NCI-H2081 treated with DMSO at 0.1 percent for 48 hours (cell line): ENCODE measurements around the gene PLA2R1.

ENCODE experiments used
- DNase-seq: peaks from one replicate; lab custom pipeline; 2025; lab: John Stamatoyannopoulos, UW

The PLA2R1 gene

GRCh38 chr2:160029270-160029628 lies 33.2 kb downstream of the PLA2R1 start:
- no peak for DNase-seq

- DNase-seq = no peak
Measured at GRCh38 chr2:160028431-160029269, 33.8 kb downstream of the PLA2R1 start.

- no peak for DNase-seq
Measured at GRCh38 chr2:160022162-160022561, 40.3 kb downstream of the PLA2R1 start.

GRCh38 chr2:160019374-160020090 lies 42.9 kb downstream of the PLA2R1 start:
- no peak for DNase-seq

DNA sequence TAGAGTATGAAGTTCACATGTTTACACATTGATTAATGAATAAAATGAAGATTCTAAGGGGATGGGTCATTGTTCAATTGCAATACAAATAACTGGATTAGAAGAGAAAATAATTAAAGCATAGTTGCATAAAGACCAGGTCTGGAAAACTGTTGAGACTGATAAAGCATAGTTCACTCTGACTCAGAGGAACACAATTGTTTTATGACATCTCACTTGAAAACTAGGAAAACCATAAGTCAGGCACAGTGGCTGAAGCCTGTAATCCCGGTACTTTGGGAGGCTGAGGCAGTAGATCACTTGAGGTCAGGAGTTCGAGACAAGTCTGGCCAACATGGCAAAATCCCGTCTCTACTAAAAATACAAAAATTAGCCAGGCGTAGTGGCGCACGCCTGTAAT lies 46.7 kb downstream of the PLA2R1 start:
- DNase-seq = no peak

GRCh38 chr2:160014227-160014626 lies 48.2 kb downstream of the PLA2R1 start:
- DNase-seq = no peak

DNA sequence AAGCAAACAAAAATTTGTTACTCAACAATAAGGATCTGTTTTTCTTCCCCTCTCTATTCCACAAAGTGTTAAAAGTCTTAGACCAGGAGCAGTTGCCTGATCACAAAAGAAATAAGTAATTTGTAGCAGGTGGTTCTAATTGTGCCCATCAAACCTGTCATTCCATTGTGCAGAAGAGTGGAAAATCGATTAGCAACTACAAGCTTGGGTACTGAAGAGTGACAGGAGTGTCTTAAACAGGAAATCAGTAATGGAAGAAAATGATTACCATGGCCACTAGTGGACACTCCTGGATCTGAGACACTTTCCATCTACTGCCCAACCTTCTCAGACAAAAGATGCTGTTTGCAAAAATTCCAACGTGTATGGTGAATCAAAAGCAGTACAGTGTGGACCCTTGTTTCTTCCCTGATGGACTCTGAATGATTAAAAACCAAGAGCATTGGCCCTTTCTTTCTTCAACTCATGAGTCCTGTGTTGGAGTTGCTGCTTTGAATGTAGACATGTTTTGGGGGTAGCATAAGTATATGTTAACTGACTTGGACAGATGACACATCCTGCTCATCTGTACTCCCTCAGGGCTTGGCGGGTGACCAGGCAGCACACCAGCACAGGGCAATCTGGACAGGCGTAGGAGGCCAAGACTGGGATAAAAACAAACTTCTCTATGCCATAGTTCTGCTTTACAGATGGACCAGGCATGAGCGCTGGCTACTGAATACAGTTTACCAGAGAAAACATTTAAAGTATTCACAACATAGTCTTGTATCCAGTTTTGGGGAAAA lies 51.9 kb downstream of the PLA2R1 start:
- no peak for DNase-seq

GRCh38 chr2:160007111-160007510 lies 55.3 kb downstream of the PLA2R1 start:
- DNase-seq = no peak

DNA sequence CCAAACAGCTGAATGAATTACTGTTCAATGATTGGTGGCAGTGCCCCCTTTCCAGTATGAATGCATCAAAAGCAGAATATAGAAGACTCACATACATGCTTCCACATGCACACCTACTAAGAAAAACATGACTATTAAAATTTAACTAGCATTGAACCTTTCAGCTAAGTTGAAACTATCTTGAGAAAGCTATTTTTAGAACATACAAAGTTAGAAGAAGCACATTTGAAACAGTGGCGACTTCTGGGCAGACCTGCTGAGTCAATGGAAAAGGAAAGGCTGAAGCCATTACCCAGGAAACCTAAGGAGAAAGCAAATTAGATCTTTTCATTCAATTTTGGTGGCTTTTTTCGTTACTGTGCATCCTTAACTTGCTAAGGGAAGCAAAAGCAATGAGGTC lies 55.9 kb downstream of the PLA2R1 start:
- no peak for DNase-seq

GRCh38 chr2:160005908-160006307 lies 56.5 kb downstream of the PLA2R1 start:
- DNase-seq = no peak

GRCh38 chr2:160005476-160005875 lies 56.9 kb downstream of the PLA2R1 start:
- no peak for DNase-seq

GRCh38 chr2:159998961-159999360 lies 63.5 kb downstream of the PLA2R1 start:
- no peak for DNase-seq

DNA sequence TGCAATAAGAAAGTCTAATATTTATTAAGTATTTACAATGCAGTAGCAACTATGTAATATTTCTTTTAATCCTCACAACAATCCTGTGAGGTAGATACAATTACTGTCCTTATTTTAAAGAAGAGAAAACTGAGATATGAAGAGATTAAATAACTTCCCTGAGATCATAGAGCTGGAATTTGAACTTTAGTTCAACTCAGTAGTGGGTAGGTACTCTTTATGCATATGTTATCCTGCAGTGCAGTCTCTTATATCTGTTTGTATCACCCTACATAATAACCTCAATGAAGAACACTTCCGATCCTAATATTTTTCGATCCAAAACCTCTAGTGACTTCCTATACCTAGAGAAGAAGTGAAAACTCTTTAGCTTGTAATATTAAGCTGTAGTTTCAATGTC lies 64.2 kb downstream of the PLA2R1 start:
- DNase-seq = no peak

DNA sequence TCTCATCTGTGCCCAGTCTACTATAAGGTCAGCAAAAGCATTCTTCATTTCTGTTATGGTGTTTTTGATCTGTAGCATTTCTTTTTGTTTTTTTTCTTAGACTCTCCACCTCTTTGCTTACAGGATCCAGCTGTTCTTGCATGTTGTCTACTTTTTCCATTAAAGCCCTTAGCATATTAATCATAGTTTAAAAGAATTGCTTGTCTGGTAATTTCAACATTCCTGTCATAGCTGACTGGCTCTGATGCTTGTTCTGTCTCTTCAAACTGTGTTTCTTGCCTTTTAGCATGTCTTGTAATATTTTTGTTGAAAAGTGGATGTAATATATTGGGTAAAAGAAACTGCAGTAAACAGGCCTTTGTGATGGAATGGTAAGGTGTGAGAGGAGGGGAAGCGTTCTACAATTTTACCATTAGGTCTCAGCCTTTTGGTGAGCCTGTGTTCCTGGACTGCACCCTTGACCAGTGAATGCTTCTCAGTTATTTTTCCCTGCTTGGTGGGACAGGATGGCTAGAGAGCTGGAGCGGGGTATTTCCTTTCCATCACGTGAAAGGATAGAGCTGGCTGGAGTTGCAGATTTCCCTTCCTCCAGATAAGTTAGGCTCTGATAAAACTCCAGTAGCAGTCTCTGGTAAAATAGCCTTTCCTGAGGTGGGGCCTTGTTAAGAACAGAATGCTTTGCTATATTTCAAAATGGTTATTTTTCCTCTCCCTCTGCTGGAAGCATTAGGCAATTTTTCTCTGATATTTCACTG lies 65.4 kb downstream of the PLA2R1 start:
- DNase-seq = no peak

- DNase-seq = no peak
Measured at GRCh38 chr2:159995038-159995437, 67.4 kb downstream of the PLA2R1 start.

GRCh38 chr2:159989249-159989648 lies 73.2 kb downstream of the PLA2R1 start:
- DNase-seq = no peak

- DNase-seq = no peak
Measured at GRCh38 chr2:159988412-159988970, 73.9 kb downstream of the PLA2R1 start.

- DNase-seq = no peak
Measured at GRCh38 chr2:159987181-159987580, 75.2 kb downstream of the PLA2R1 start.

DNA sequence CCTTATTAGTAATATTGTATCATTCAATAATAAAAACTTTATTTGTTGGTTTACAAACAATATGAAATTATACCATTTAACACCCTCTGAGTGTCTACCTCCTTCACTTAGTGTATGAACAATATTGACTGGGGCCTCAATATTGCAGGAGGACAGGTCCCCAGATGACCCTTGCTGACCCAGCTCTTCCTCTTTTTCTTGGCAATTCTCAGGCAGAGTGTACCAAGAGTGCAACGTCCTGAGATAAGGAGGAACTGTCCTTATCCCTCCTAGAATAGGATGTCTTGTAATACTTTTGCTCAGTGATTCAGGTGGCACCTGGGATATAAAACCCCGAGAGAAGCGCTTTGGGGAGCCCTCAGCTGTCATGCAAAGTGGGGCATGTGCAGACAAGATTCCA lies 76.8 kb downstream of the PLA2R1 start:
- DNase-seq = no peak

- no peak for DNase-seq
Measured at GRCh38 chr2:159984034-159984433, 78.4 kb downstream of the PLA2R1 start.
